Tibial nerve (tissue), 4 donors: ENCODE measurements around the gene MIS12. TPM values are rescaled to one million over a fixed set of nuclear protein-coding genes. Genes with fewer than 3 reads are reported as not detected.

ENCODE experiments used
- DNase-seq, 2 donors: peaks; one replicate each; pipeline ENCODE4 v3.0.0-alpha.2; 2019; ENCODE audit warnings: low spot score in 2 of 2
- H3K27ac ChIP-seq, 4 donors: fragments of 200-600 bp; sonication (generic) in 3 of 4; one replicate each; pipeline ENCODE4 v1.5.1; 2017 to 2019; ENCODE audit warnings: mild to moderate bottlenecking in 1 of 4
- H3K27me3 ChIP-seq, 2 donors: fragments of 200-600 bp; sonication (generic) in 1 of 2; one replicate each; pipeline versions ENCODE4 v1.5.1 to v1.6.0; 2017 to 2019
- H3K36me3 ChIP-seq, 3 donors: fragments of 200-600 bp; sonication (generic); one replicate each; pipeline ENCODE4 v1.5.1; 2018 to 2019
- H3K4me1 ChIP-seq, 4 donors: fragments of 200-600 bp; sonication (generic) in 3 of 4; one replicate each; pipeline ENCODE4 v1.5.1; 2017 to 2019
- H3K4me3 ChIP-seq, 4 donors: fragments of 200-600 bp; sonication (generic) in 3 of 4; one replicate each; pipeline ENCODE4 v1.5.1; 2017 to 2019; ENCODE audit warnings: mild to moderate bottlenecking in 1 of 4, moderate library complexity in 1 of 4
- H3K9me3 ChIP-seq, 4 donors: fragments of 200-600 bp; sonication (generic) in 3 of 4; one replicate each; pipeline ENCODE4 v1.5.1; 2017 to 2019
- EP300 ChIP-seq, 2 donors: sonication (generic); formaldehyde crosslinking; IDR thresholded peaks; one replicate each; pipeline ENCODE4 v1.6.1; 2017; ENCODE audit warnings: antibody characterized with exemption in 2 of 2, mild to moderate bottlenecking in 1 of 2
- POLR2A ChIP-seq, 2 donors: fragments of 450-650 bp; IDR thresholded peaks; one replicate each; pipeline ENCODE4 v1.6.1; 2017; ENCODE audit warnings: antibody characterized with exemption in 2 of 2, mild to moderate bottlenecking in 2 of 2, moderate library complexity in 2 of 2
- WGBS, 2 donors: methylation state at CpG; one replicate each; pipeline ENCODE4 v1.1.5; 2018; 5-methylcytosine and 5-hydroxymethylcytosine counted together
- total RNA-seq, 4 donors: library from RNA; depleted of rRNA; stranded (reverse); fragments of >200 nt; gene quantifications; one replicate each; pipeline ENCODE4 v1.1.0, GENCODE V29; 2016
- TF ChIP-seq, protein P1 (sequence below), 5 experiments: fragments of 200-600 bp in 3 of 5; fragments of 450-650 bp in 2 of 5; sonication (generic) in 3 of 5; IDR thresholded peaks; one replicate each; pipeline ENCODE4 v1.5.1; 2016 to 2019; ENCODE audit warnings: antibody characterized with exemption in 5 of 5, mild to moderate bottlenecking in 3 of 5, moderate library complexity in 2 of 5

MIS12 gene, protein sequence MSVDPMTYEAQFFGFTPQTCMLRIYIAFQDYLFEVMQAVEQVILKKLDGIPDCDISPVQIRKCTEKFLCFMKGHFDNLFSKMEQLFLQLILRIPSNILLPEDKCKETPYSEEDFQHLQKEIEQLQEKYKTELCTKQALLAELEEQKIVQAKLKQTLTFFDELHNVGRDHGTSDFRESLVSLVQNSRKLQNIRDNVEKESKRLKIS
- total RNA-seq, result 10 to 100 TPM; 11.1 to 17.5 (median 15.1) TPM

DNA sequence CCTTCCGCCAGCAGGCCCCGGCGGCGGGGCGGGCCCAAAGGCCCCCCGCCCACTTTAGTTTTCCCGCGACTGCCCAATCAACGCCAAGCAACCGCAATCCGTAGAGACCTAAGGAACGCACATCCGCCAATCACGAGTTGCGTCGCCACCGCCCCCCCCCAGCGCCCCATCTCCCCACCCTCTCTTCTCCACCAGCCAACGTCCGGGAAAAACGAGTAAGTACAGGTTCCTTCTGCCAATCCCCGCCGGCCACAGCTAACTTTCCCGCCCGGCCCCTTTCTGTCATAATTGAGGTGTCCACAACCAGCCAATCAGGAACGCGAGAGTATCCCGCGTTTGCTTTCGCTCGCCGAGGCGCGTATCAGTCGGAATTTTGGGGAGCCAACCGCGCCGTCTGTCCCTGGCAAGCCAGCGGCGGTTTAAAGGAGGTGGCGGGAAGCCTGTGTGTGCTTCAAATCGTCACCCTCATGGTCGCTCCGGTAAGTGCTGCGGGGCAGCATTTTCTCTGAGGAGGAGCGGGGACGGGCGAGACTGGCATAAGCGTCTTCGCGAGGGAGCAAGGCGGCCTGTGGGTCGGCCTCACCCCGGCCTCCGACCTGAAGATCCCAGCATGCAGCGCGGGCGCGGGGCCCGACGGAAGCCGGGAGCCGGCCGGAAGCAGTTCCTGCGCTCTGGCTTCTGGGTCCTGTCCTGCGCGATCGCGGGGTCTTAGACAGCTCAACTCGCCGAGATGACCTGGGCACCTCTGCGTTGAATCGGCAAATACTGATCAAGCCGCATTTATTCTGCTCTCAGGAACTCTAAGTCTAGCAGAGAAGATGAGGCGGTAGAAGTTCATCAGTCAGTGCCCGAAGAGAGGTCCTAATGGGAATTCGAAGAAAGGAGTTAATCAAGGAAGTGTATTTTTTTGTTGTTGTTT is at the start of gene MIS12:
TSS of gene MIS12 (plus strand) at position 361 of the 919 bp plus-strand sequence. CDS start 2,297 bp downstream, outside the sequence.
- peaks cover 0 to 43% (median 22%) of the 10 kb centered on the region in 4 donors for H3K4me1 ChIP-seq
- TF ChIP-seq POLR2A (IDR thresholded peaks at IDR 0.05) (peak; percentile 51 to 78), EP300 (IDR thresholded peaks at IDR 0.05) (peak; percentile 83 to 93)
- TF ChIP-seq, protein P1, sequence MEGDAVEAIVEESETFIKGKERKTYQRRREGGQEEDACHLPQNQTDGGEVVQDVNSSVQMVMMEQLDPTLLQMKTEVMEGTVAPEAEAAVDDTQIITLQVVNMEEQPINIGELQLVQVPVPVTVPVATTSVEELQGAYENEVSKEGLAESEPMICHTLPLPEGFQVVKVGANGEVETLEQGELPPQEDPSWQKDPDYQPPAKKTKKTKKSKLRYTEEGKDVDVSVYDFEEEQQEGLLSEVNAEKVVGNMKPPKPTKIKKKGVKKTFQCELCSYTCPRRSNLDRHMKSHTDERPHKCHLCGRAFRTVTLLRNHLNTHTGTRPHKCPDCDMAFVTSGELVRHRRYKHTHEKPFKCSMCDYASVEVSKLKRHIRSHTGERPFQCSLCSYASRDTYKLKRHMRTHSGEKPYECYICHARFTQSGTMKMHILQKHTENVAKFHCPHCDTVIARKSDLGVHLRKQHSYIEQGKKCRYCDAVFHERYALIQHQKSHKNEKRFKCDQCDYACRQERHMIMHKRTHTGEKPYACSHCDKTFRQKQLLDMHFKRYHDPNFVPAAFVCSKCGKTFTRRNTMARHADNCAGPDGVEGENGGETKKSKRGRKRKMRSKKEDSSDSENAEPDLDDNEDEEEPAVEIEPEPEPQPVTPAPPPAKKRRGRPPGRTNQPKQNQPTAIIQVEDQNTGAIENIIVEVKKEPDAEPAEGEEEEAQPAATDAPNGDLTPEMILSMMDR (IDR thresholded peaks at IDR 0.05), result peak in 2 of 5 experiments; percentile 28 to 50
- 0 to 1% methylated on average over 51 to 56 of the region's 77 CpGs for WGBS, 2 donors
- peaks cover 0 to 53% (median 19%) of the 10 kb centered on the region in 3 donors for H3K36me3 ChIP-seq
- no peaks in the 10 kb centered on the region for H3K9me3 ChIP-seq
- peak within 1 kb of the TSS; percentile 86 to 98 (median 95) for H3K4me3 ChIP-seq
- no peaks in the 10 kb centered on the region for H3K27me3 ChIP-seq
- peak; percentile 98 to 99 for DNase-seq
- peak within 1 kb of the TSS; percentile 98 to 100 (median 98) for H3K27ac ChIP-seq

DNA sequence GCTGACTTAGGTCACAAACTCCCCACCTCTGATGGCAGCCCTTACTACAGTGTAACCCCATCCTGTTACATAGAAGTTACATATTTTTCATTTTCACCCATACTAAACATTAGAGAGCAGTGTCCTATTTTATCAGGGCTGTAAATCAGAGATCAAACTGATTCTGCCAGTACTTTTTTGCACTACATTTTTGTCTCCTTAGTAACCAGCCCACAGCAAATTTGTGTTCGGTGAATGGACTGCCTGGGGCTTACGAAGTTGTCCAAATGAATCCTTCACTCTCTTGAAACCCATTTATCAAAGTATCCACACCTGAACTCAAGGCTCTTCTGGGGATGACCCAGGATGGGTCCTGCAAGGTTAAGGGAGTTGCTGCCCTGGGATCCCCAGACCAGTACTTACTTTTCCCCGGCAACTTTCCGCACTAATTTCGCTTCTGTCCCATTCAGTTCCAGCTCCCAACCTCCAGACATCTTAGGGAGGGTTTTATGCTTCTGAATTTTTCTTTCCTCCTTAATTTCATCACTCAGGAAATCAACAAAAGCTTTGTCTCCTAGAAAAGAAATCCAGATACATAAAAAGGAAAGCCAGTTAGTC is 48.5 kb upstream of the MIS12 start:
- no peak for TF ChIP-seq EP300 (IDR thresholded peaks at IDR 0.05)
- TF ChIP-seq, protein P1 (IDR thresholded peaks at IDR 0.05), result no peak
- TF ChIP-seq POLR2A (IDR thresholded peaks at IDR 0.05), result no peak
- WGBS, 2 donors, result 53 to 58% methylated on average over 5 of the region's 5 CpGs
- Histone ChIP-seq H3K4me3 (peak overlapping the region; percentile 76 to 92 (median 82)), H3K27ac (peak overlapping the region in 2 of 4 donors; percentile 79 to 82), H3K27me3 (no peaks in the 10 kb centered on the region), H3K9me3 (no peaks in the 10 kb centered on the region), H3K4me1 (peaks cover 0 to 32% (median 16%) of the 10 kb centered on the region in 4 donors), H3K36me3 (peaks cover 0 to 60% (median 12%) of the 10 kb centered on the region in 3 donors)
- DNase-seq, result no peak

DNA sequence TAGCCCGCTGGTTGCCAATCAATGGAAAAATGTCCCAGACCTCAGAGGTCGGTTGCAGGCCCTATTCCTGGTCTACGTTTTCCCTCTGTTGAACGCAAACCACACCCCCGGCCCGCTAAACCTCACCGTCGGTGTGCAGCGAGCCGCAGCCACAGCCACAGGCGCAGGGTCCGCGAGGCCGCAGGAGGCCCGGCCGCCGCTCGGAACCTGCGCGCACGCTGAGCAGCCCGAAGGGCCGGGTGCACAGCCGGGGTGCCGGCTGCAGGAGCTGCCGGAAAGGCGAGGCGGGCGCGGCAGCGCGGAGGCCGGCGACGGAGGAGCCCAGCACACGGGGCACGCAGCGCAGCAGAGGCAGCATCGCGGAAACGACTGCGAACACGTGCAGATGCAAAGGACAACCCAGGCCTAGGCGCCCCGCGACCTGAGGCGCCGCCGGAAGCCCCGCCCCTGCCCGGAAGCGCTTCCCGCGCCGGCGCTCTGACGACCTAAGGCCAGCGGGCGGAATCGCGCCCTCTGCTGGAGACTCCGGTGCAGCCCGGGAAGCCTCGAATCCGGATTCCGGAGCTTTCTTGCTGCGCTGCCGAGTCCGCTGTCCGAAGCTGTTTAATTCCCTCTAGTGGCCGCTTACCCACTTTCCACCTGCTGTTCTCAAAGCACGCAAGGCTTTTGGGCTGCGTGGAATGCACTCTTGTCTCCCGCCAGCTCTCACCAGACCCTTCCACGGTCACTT is 47.5 kb upstream of the MIS12 start, which contains the start of gene C1QBP:
TSS of gene C1QBP (minus strand) at position 440 of the 730 bp plus-strand sequence. CDS start at position 358, 82 bp downstream.
- H3K36me3 ChIP-seq, result peaks cover 0 to 60% (median 4%) of the 10 kb centered on the region in 3 donors
- WGBS, 2 donors, result 0% methylated on average over 24 to 74 of the region's 75 CpGs
- peak within 1 kb of the TSS; percentile 63 to 89 (median 80) for H3K27ac ChIP-seq
- H3K9me3 ChIP-seq, result no peaks in the 10 kb centered on the region
- TF ChIP-seq, protein P1 (IDR thresholded peaks at IDR 0.05), result peak; percentile 98 to 100 (median 99)
- TF ChIP-seq POLR2A (IDR thresholded peaks at IDR 0.05) (peak in 1 of 2 donors; percentile 64), EP300 (IDR thresholded peaks at IDR 0.05) (peak; percentile 85 to 89)
- H3K4me3 ChIP-seq, result peak within 1 kb of the TSS; percentile 76 to 92 (median 82)
- DNase-seq, result peak; percentile 80 to 87
- H3K4me1 ChIP-seq, result peaks cover 0 to 32% (median 16%) of the 10 kb centered on the region in 4 donors
- no peaks in the 10 kb centered on the region for H3K27me3 ChIP-seq

DNA sequence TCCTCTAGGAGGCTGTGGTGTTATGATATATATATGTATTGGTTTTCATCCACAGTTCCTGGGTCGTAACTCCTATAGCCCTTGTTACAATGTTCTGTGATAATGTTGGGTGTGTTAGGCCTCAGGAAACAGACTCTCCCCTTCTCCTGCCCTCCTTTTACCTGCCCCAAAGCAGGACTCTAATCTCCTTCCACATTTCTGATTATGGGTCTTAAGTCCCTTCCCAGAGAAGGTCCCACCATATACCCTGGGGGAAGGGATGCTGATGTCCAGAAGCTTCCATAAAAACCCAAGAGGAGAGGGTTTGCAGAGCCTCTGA is 47.0 kb upstream of the MIS12 start:
- no peak for DNase-seq
- WGBS, 2 donors, result 18 to 20% methylated on average over 1 of the region's 1 CpG

More for the DNA sequence above, 47.0 kb upstream of the MIS12 start:
- no peaks in the 10 kb centered on the region for H3K9me3 ChIP-seq
- H3K27me3 ChIP-seq, result no peaks in the 10 kb centered on the region
- H3K4me3 ChIP-seq, result peak overlapping the region; percentile 76 to 92 (median 82)
- H3K4me1 ChIP-seq, result peaks cover 0 to 32% (median 16%) of the 10 kb centered on the region in 4 donors
- H3K36me3 ChIP-seq, result peaks cover 0 to 60% (median 4%) of the 10 kb centered on the region in 3 donors
- TF ChIP-seq, protein P1 (IDR thresholded peaks at IDR 0.05), result no peak
- no peak for TF ChIP-seq EP300 (IDR thresholded peaks at IDR 0.05)
- no peak for TF ChIP-seq POLR2A (IDR thresholded peaks at IDR 0.05)
- H3K27ac ChIP-seq, result peak overlapping the region; percentile 63 to 89 (median 80)
